Measurements from ENCODE around the gene LIFR. TPM values are rescaled to one million over a fixed set of nuclear protein-coding genes. Genes with fewer than 3 reads are reported as not detected.

The LIFR gene
- total RNA-seq, 1 experiment from 2014 or later: 7.8 TPM

DNA sequence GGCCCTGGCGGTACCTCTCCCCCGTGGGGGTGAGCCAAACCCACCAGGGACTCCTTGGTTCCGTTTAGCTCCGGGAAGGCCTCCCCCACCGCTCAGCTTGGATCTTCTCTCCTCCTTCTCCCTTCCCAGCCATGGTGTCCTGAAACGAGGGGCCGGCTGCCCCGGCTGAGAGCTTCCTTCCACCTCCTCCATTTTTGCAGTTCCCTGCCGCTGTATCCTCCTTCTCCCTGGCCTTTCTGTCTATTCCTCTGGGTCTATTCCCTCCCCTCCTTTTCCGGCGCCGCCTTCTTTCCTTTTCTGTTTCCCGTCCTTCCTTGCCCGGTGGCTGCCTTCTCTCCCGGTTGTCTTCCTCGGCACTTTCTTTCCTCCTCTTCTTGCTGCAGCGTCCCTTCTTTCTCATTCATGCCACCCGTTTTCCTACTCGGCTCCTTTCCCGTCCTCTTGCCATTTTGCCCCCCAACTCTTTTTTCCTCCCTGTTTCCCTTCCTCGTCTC lies 110.4 kb downstream of the LIFR start:
- Mint-ChIP-seq H3K4me3 (no peak overlapping the region), H3K27me3 (ENCODE audit: low read depth) (peaks cover 4% of the 10 kb centered on the region), H3K9me3 (no peaks in the 10 kb centered on the region; a peak in 2 of 5 replicates), H3K27ac (peak overlapping the region in 2 of 3 experiments; percentile 25 to 83; a peak in 2 of 7 replicates), H3K4me1 (peaks cover 2 to 5% of the 10 kb centered on the region in 2 experiments; a peak in 1 of 4 replicates), H3K36me3 (ENCODE audit: insufficient read depth in 1 of 3, low read depth in 3 of 3) (no peaks in the 10 kb centered on the region)
- Histone ChIP-seq H3K9ac (ENCODE audit: extremely low read depth, insufficient read length, low read length) (no peak overlapping the region), H4K5ac (ENCODE audit: insufficient read length, low read depth, low read length) (no peak overlapping the region), H4K8ac (replicated peaks; ENCODE audit: insufficient read length, low read depth, low read length) (no peak overlapping the region), H3K23me2 (ENCODE audit: insufficient read length, low read depth, low read length, poor library complexity, severe bottlenecking) (no peaks in the 10 kb centered on the region), H3K9me3 (ENCODE audit: control insufficient read depth, low read depth, low read length) (no peaks in the 10 kb centered on the region), H2BK5ac (ENCODE audit: insufficient read length, low read length) (no peak overlapping the region), H3K18ac (ENCODE audit: insufficient read length, low read depth, low read length) (no peak overlapping the region), H3K23ac (ENCODE audit: insufficient read length, low read depth, low read length) (no peak overlapping the region), H2BK20ac (ENCODE audit: low read depth, low read length, poor library complexity, severe bottlenecking) (no peak overlapping the region), H4K91ac (ENCODE audit: insufficient read length, low read depth, low read length) (no peak overlapping the region), H3K79me1 (ENCODE audit: insufficient read depth, low read depth, low read length, poor library complexity, severe bottlenecking) (no peaks in the 10 kb centered on the region), H3K27me3 (ENCODE audit: insufficient read depth, low read length) (no peaks in the 10 kb centered on the region), H3K79me2 (ENCODE audit: insufficient read depth, low read length) (no peaks in the 10 kb centered on the region), H3K4me2 (ENCODE audit: insufficient read depth, insufficient read length, low read length) (no peak overlapping the region), H2AK5ac (ENCODE audit: insufficient read length, low read length) (no peak overlapping the region), H2AFZ (ENCODE audit: low read length) (no peak overlapping the region), H3K27ac (ENCODE audit: insufficient read length, low read depth, low read length) (no peak overlapping the region), H3K4me1 (ENCODE audit: insufficient read depth, low read length) (no peaks in the 10 kb centered on the region), H3K14ac (ENCODE audit: insufficient read depth, low read length) (no peak overlapping the region), H3K56ac (ENCODE audit: insufficient read length, low read depth, low read length) (no peak overlapping the region), H2BK120ac (ENCODE audit: low read depth, low read length, poor library complexity, severe bottlenecking) (no peak overlapping the region), H2BK15ac (ENCODE audit: low read depth, low read length) (no peak overlapping the region; the same call in 1 of the 2 replicates), H2BK12ac (ENCODE audit: insufficient read length, low read depth, low read length) (no peak overlapping the region), H4K20me1 (ENCODE audit: control insufficient read depth, insufficient read depth, insufficient read length) (no peaks in the 10 kb centered on the region), H3T11ph (ENCODE audit: low read length) (no peak overlapping the region), H3K4ac (ENCODE audit: low read depth, low read length) (no peak overlapping the region)
- TF ChIP-seq, protein P1, sequence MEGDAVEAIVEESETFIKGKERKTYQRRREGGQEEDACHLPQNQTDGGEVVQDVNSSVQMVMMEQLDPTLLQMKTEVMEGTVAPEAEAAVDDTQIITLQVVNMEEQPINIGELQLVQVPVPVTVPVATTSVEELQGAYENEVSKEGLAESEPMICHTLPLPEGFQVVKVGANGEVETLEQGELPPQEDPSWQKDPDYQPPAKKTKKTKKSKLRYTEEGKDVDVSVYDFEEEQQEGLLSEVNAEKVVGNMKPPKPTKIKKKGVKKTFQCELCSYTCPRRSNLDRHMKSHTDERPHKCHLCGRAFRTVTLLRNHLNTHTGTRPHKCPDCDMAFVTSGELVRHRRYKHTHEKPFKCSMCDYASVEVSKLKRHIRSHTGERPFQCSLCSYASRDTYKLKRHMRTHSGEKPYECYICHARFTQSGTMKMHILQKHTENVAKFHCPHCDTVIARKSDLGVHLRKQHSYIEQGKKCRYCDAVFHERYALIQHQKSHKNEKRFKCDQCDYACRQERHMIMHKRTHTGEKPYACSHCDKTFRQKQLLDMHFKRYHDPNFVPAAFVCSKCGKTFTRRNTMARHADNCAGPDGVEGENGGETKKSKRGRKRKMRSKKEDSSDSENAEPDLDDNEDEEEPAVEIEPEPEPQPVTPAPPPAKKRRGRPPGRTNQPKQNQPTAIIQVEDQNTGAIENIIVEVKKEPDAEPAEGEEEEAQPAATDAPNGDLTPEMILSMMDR (conservative IDR thresholded peaks at IDR 0.05): no peak
- DNase-seq: no peak
- no CpG with 5 or more reads among the region's 21 CpGs for WGBS (ENCODE audit: extremely low coverage, insufficient read length, low lambda C conversion rate)

All from H9 (cell line).